NCI-H446 (cell line): ENCODE results near the gene EIF2B2.
A peak's percentile ranks its signal among the peaks of the same experiment; 100 is the strongest.

Experiments
- DNase-seq, 2 experiments: peaks; one replicate each; lab custom pipeline; 2025; lab: John Stamatoyannopoulos, UW

EIF2B2 gene

GRCh38 chr14:75002392-75003249 lies at the start of gene EIF2B2:
EIF2B2 (plus strand) TSS chr14:75002921; CDS start chr14:75002991, 70 bp downstream.
- DNase-seq: peak; percentile 89 to 97

DNA sequence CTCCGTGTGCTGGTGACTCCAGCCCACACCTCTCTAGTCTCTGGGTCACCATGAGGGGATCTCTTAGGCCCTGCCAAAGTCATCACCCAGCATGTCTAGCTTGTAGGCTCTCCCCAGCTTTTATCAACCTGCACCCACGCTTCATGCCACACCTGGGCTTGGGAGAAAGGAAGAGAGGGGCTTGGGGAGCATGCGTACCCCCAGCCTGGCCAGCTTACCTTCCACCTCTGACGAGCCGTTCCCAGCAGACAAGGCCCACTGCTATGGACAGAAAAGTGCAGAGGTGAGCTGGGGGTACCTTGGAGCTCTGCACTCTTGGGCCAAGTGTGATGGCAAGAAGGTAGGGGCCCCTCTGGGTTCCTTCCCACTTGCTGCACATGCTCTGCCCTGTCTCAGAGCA lies 49.0 kb upstream of the EIF2B2 start:
- no peak for DNase-seq

DNA sequence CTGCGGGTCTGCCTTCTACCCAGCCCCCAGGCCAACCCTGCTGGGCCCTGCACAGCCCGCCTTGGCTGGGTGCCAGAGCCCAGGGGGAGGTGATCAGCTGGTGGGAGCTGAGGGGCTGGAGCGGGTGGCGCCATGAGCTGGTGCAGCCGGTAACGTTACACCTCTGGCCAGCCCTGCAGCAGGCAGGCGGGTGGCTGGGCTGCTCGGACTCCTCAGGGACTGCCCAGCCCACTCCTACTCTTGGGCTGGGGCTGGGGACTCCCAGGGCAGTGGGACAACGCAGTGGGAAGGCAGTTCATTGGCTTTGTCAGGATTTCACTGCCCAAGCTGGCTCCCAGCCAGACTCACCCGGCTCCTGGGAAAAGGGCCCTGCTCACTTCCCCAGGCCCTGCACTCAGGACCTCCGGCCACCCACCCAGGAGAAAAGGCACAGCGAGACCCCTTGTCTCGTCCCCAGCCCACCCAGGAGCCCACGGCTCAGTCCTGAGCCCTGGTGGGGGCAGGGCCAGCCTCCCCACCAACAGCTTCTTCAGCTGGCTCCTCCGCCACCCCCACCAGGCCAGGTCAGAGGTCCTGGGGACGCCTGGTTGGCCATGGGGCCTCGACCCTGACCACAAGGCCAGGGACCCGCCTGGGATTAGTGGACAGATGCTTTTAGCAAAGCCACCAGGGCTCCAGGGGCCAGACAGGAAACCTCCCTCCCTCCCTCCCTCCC lies 48.3 kb upstream of the EIF2B2 start:
- peak; percentile 45 to 80 for DNase-seq

GRCh38 chr14:74954947-74955228 lies 47.8 kb upstream of the EIF2B2 start:
- no peak for DNase-seq

GRCh38 chr14:74955229-74956026 lies 47.3 kb upstream of the EIF2B2 start, which contains the start of gene PGF:
PGF (minus strand) TSS chr14:74955597; CDS start chr14:74955242, 355 bp downstream.
- no peak for DNase-seq

DNA sequence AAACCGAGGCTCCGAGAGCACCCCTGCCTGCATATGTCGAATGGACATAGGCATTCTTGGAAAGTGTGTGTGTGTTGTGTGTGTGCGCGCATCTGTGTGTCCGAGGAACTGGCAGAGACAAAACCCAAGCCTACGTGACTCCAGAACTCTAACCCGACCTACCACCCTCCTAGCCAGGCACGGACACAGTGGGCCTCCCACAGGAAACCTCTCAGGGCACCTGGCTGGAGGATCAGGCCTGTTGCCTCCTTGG lies 46.8 kb upstream of the EIF2B2 start:
- DNase-seq: no peak

DNA sequence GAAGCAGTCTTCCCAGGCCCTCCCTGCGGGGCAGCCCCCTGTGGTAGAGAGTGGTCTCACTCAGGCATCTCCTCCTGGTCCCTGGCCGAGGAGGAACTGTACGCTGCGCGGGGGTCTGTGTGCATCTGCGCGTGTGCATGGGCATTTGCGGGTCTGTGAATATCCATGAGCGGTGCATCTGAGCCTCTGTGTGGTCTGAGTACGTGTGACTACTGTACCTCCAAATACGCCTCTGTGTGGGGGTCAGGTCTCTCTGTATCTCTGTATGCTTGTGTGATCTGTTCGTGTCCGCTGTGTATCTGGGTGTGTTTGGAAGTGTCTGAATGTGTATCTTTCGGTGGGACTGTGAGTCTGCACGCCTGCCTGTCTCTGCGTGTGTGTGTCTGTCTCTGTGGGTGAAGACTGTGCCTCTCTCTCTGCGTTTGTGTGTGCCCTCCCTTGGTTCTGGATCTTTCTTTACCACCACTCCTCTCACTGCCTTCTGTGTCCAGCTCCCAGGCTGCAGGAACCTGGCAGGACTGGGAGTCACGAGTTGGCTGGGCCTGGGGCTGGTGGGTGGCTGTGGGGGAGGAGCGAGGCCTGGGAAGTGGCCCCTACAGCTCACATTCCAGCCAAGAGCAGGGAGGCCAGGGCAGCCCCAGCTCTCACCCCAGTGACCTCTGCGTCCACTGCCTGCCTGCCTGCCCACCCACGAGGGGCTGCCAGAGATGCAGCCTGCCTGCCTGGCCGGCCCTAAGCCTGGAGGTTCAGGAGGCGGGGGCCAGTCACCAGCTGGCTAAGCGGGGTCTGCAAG lies 46.2 kb upstream of the EIF2B2 start:
- no peak for DNase-seq

GRCh38 chr14:74959596-74960180 lies 43.0 kb upstream of the EIF2B2 start:
- DNase-seq: no peak

DNA sequence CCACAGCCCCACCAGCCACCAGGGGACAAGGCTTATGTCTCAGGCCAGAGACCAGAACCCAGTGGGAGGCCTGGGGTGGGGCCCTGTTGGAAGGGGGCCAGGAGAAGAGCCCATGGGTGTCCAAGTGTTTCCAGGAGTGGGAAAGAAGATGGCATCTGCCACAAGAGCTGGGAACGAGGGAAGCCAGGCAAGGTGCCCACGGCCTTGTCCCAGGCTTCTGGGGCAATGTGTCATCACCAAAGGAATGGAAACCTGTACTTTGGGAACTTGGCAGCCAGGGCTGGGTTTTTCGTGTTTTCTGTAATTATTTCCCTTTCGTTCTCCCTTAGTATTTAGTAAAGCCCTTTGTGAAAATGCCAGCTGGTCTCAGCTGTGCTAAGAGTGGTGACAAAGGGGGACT lies 42.0 kb upstream of the EIF2B2 start:
- DNase-seq: no peak

DNA sequence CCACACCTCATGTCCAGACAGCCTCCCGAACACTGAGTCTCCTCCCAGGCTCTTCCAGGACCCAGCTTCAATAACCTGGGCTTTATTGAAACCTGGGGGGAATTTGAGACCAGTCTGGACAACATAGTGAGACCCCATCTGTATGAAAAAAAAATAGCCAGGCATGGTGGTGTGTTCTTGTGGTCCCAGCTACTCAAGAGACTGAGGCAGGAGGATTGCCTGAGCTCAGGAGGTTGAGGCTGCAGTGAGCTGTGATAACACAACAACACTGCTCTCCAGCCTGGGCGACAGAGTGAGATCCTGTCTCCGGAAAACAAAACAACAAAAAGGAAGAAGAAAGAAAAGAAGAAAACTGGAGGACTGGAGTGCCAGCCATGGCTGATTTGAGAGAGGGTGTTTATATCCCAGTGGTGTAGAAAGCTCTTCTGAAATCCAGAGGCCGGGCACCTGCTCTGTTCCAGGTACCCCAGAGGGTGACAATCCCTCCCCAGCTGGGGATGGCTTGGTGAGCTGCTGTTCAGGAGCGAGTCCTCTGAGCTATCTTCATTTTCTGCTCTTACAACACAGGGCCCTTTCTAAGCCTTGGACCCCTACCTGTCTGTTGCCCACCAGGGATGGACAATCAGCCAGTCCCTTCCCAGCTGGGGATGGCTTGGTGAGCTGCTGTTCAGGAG lies 41.3 kb upstream of the EIF2B2 start:
- DNase-seq: no peak

DNA sequence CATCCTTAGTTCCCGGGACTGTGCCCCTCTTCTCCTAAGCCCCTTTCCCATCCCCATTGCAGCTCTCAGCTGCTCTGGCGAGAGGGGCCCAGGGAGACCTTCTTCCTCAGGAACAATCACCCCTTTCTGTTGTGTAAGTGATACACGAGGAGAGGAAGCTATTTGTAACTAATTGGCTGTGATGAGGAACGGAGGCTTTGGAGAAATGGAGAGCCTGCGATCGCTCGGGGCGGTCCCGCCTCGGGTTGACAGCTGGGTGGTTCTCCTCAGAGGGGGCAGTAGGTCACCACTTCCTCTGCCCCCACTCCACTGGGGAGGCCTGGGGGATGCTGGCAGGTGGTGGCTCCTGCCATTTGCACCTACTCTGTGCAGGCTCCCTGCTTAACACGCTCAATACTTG lies 40.7 kb upstream of the EIF2B2 start:
- DNase-seq: no peak

DNA sequence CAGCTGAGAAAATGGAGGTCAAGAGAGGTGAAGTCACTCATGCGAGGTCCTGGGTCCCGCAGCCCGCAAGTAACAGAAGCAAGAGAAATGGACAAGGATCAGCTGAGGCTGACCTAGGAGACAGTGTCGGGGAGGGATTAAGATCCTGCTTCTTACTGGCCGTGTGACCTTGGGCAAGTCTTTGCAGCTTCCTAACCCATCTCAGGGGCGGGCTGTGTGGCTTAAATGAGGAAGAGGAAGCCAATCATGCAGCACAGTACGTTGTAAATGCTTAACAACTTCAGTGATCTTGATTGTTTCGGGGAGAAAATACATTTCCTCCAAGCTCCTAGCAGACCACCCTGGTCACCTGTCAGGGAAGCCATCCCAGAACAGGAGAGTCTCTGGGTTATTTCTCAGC lies 40.2 kb upstream of the EIF2B2 start:
- DNase-seq: no peak

- DNase-seq: no peak
Measured at GRCh38 chr14:74963178-74963704, 39.5 kb upstream of the EIF2B2 start.

GRCh38 chr14:74963705-74964271 lies 38.9 kb upstream of the EIF2B2 start:
- no peak for DNase-seq

DNA sequence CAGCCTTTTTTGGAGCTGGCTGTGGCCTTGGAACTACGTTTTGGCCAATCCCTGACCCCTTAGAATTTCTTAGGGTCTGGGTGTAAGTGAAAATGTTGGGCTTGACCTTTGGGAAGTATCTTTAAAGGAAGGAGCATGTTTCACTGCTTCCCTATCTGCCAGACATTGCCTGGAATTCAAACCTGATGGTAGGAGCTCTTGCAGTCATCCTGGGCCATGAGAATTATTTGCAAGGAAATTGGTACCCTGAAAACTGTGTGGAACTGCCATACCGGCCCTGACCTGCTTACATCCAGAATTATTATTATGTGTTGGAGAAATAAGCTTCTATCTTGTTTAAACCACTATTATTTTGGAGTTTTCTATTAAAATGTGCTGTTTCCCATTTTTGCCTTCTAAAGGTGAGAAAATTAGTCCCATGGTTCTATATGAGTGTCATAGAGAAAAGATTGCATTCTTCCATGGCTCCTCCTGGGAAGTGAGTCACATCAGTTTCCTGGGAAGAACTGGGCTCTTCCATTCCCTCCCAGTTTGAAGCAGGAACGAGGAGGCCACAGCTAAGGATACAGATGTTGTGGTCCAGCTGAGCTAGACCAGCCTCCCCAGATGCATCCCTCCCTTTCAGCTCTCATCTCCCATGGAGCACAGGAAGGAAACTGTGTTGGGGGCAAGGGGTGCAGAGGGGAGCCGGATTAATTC lies 37.8 kb upstream of the EIF2B2 start:
- DNase-seq: no peak

GRCh38 chr14:74965486-74966153 lies 37.1 kb upstream of the EIF2B2 start:
- DNase-seq: no peak

DNA sequence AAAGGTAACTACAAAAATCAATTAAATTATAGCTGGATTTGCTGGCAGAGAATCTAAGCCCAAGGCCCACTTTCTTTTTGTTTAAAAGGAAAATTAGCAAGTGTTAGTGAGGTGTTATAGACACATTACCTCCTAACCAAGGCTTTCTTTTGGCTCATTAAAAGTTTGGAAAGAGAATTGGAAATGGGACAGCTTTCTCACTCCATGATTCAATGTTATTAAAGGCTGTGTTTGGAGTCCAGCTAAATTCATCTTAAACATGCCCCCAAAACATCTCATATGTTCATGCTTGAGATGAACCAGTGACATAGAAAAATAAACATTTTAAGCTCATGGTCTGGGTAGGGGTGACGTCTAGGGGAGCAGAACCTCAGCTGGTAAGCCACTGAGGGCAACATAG lies 33.9 kb upstream of the EIF2B2 start:
- DNase-seq: no peak

DNA sequence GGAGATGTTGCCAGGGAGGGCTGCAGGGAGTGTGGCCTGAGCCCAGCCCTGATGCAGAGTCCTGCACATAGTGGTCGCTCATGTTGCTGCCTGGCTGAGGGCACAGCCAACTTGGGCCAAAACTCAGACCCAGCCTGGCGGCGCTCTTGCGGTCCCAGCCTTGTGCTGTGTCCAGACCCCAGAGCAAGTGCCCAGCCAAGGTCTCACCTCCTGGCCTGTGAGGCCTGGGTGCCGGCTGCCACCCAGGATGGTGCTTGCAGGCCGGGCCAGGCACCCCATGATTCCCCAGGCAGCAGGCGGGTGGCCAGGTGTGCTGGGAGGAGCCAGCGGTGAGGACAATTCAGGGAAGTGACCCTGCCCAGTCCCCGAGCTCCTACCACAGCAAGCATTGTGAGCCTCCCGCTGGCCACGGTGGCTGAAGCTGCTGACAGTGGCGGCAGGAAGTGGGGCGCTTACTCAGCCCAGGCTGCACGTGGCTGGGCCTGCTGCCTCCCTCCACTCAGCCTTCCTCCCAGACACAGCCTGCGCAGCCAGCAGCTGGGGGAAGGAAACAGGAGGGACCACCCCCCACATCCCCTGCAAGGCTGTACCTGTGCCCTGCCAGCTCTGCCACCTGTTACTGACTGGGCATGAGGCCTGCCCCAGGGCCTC lies 29.6 kb upstream of the EIF2B2 start:
- no peak for DNase-seq

- no peak for DNase-seq
Measured at GRCh38 chr14:74973905-74974363, 28.8 kb upstream of the EIF2B2 start.
